ENCODE results near the gene MROH7. TPM values are rescaled to one million over a fixed set of nuclear protein-coding genes. Genes with fewer than 3 reads are reported as not detected.

MROH7 gene
- total RNA-seq, 1 donor from 2014 or later: 0.21 TPM

GRCh38 chr1:54750596-54750995 lies 109.0 kb downstream of the MROH7 start:
- no peak for DNase-seq (ENCODE audit: low spot score)
- peaks cover 4% of the 10 kb centered on the region for H3F3A ChIP-seq (ENCODE audit: low read depth)
- Mint-ChIP-seq H3K36me3 (peaks cover 2% of the 10 kb centered on the region), H3K27ac (no peak overlapping the region), H3K4me1 (no peaks in the 10 kb centered on the region), H3K4me3 (no peak overlapping the region), H3K27me3 (ENCODE audit: insufficient read depth, low read depth) (peaks cover 3% of the 10 kb centered on the region), H3K9me3 (peaks cover 2% of the 10 kb centered on the region)
- H3K27ac ChIP-seq: no peak overlapping the region
- H3K4me3 ChIP-seq: no peak overlapping the region
- H3K79me2 ChIP-seq (ENCODE audit: low read depth): no peaks in the 10 kb centered on the region
- no peaks in the 10 kb centered on the region for H3K36me3 ChIP-seq
- no peak overlapping the region for H3K9ac ChIP-seq
- no peaks in the 10 kb centered on the region for H3K4me1 ChIP-seq
- TF ChIP-seq EZH2phosphoT487 (IDR thresholded peaks at IDR 0.05) (no peak), CTCF (IDR thresholded peaks at IDR 0.05) (no peak), EZH2 (IDR thresholded peaks at IDR 0.05) (no peak)
- no peak overlapping the region for H2AFZ ChIP-seq (replicated peaks)
- no peaks in the 10 kb centered on the region for H3K27me3 ChIP-seq
- H3K4me2 ChIP-seq: no peak overlapping the region
- no peaks in the 10 kb centered on the region for H3K9me3 ChIP-seq (ENCODE audit: low read depth)
- no peaks in the 10 kb centered on the region for H4K20me1 ChIP-seq (ENCODE audit: low read depth)

DNA sequence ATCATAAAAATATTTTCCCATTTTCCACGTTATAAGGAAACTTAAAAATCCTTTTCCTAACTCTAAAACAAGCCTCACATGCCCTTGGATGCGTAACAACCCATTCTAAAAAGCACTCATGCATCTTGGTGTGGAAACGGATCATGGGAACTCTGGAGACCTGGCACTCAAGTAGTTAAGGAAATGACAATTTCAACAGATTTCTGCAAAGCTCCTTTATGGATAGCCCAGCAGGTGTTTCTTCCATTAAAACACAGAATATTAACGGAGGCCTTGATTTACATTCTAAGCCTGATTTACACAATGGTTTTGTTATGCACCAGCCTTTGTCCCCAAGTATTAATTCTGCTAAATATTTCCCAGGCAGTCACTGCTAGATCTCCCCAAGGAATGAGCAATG lies 109.8 kb downstream of the MROH7 start:
- Histone ChIP-seq H3K4me1 (no peaks in the 10 kb centered on the region), H3K4me3 (no peak overlapping the region), H3K27me3 (no peaks in the 10 kb centered on the region), H3K4me2 (no peak overlapping the region), H3K27ac (no peak overlapping the region), H3K79me2 (ENCODE audit: low read depth) (no peaks in the 10 kb centered on the region), H3K9me3 (ENCODE audit: low read depth) (no peaks in the 10 kb centered on the region), H2AFZ (replicated peaks) (no peak overlapping the region), H3F3A (ENCODE audit: low read depth) (peaks cover 4% of the 10 kb centered on the region), H3K9ac (no peak overlapping the region), H4K20me1 (ENCODE audit: low read depth) (no peaks in the 10 kb centered on the region), H3K36me3 (no peaks in the 10 kb centered on the region)
- peaks cover 4% of the 10 kb centered on the region for H3K36me3 Mint-ChIP-seq
- no peaks in the 10 kb centered on the region for H3K9me3 Mint-ChIP-seq
- H3K4me3 Mint-ChIP-seq: no peak overlapping the region
- TF ChIP-seq CTCF (IDR thresholded peaks at IDR 0.05) (no peak), EZH2phosphoT487 (IDR thresholded peaks at IDR 0.05) (no peak), EZH2 (IDR thresholded peaks at IDR 0.05) (no peak)
- no peak for DNase-seq (ENCODE audit: low spot score)
- no peaks in the 10 kb centered on the region for H3K4me1 Mint-ChIP-seq
- peaks cover 2% of the 10 kb centered on the region for H3K27me3 Mint-ChIP-seq (ENCODE audit: insufficient read depth, low read depth)
- no peak overlapping the region for H3K27ac Mint-ChIP-seq

DNA sequence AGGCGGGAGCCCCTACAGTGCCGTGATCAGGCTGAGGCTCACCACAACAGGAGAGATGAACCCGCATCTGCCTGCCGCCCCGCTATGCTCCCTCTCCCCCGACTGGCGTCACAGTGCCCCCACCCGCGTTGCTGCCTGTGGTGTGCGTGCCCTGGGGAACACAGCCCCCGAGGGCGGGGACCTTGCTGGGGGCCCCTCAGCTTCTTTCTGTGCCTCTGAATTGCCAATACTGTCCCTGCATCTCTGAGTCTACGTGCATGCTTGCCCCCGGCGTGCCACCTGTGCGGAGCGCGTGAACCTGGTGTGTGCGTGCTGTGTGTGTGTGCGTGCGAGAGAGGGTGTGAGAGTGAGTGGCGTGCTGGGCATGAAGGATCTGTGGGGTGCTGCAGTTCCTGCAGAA lies 112.5 kb downstream of the MROH7 start:
- Mint-ChIP-seq H3K36me3 (peaks cover 8% of the 10 kb centered on the region), H3K27me3 (ENCODE audit: insufficient read depth, low read depth) (peaks cover 2% of the 10 kb centered on the region), H3K27ac (no peak overlapping the region), H3K9me3 (no peaks in the 10 kb centered on the region), H3K4me3 (no peak overlapping the region), H3K4me1 (no peaks in the 10 kb centered on the region)
- H3K9me3 ChIP-seq (ENCODE audit: low read depth): no peaks in the 10 kb centered on the region
- no peaks in the 10 kb centered on the region for H3K4me1 ChIP-seq
- H2AFZ ChIP-seq (replicated peaks): no peak overlapping the region
- no peak overlapping the region for H3K4me3 ChIP-seq
- no peaks in the 10 kb centered on the region for H3K79me2 ChIP-seq (ENCODE audit: low read depth)
- DNase-seq (ENCODE audit: low spot score): no peak
- no peak overlapping the region for H3K9ac ChIP-seq
- H3F3A ChIP-seq (ENCODE audit: low read depth): peaks cover 4% of the 10 kb centered on the region
- H4K20me1 ChIP-seq (ENCODE audit: low read depth): no peaks in the 10 kb centered on the region
- TF ChIP-seq EZH2phosphoT487 (IDR thresholded peaks at IDR 0.05) (no peak), CTCF (IDR thresholded peaks at IDR 0.05) (no peak), EZH2 (IDR thresholded peaks at IDR 0.05) (no peak)
- no peak overlapping the region for H3K27ac ChIP-seq
- H3K36me3 ChIP-seq: no peaks in the 10 kb centered on the region
- no peak overlapping the region for H3K4me2 ChIP-seq
- no peaks in the 10 kb centered on the region for H3K27me3 ChIP-seq

Measured in neural progenitor cell (in vitro differentiated cells).